ENCODE data around the gene MED23.

The MED23 gene

GRCh38 chr6:131654326-131654725 is 26.3 kb upstream of the MED23 start:
- ChIA-PET POLR2A (no interaction called here), CTCF (interaction anchor here (0.6 to 7.3 kb wide), 3 partner anchors 14 to 163 kb away, joined by 3 to 44 read pairs (median 3); partner anchors contain the start of gene MED23)
- DNase-seq (ENCODE audit: low read depth, low spot score) = no peak
- no peak for TF ChIP-seq CTCF (IDR thresholded peaks at IDR 0.05; ENCODE audit: insufficient read depth, low read length, missing control alignments)
- no peak overlapping the region for H3K4me3 ChIP-seq (ENCODE audit: low read depth, low read length)

GRCh38 chr6:131652472-131652871 is 24.4 kb upstream of the MED23 start:
- ChIA-PET CTCF (interaction anchor here (7.3 kb wide), 1 partner anchor 24 kb away, joined by 44 read pairs; the partner anchor contains the start of gene MED23), POLR2A (no interaction called here)
- no peak overlapping the region for H3K4me3 ChIP-seq (ENCODE audit: low read depth, low read length)
- no peak for TF ChIP-seq CTCF (IDR thresholded peaks at IDR 0.05; ENCODE audit: insufficient read depth, low read length, missing control alignments)
- no peak for DNase-seq (ENCODE audit: low read depth, low spot score)

GRCh38 chr6:131651782-131652181 is 23.7 kb upstream of the MED23 start:
- TF ChIP-seq CTCF (IDR thresholded peaks at IDR 0.05; ENCODE audit: insufficient read depth, low read length, missing control alignments) = no peak
- ChIA-PET POLR2A (no interaction called here), CTCF (interaction anchor here (7.3 kb wide), 1 partner anchor 23 kb away, joined by 44 read pairs; the partner anchor contains the start of gene MED23)
- H3K4me3 ChIP-seq (ENCODE audit: low read depth, low read length) = no peak overlapping the region
- no peak for DNase-seq (ENCODE audit: low read depth, low spot score)

DNA sequence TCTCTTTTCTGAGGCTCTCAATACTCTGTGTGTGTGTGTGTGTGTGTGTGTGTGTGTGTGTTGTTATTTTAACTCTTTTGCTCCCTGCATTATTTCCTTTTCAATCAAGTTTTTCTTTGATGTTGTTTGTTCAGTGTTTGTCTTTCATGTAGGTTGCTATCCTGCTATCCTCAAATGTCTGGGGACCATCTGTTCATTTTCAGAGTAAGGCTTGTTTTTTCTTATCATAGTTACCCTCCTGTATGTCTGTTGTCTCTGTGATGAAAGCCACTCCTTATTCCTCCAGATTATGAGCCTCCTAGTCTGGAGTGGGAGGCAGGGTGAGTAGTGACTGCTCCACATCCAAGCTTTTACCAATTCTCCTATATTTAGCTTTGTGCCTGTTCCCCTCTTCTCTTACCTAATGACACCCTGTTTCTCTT is 18.2 kb upstream of the MED23 start:
- TF ChIP-seq CTCF (IDR thresholded peaks at IDR 0.05; ENCODE audit: insufficient read depth, low read length, missing control alignments) = no peak
- no peak overlapping the region for H3K4me3 ChIP-seq (ENCODE audit: low read depth, low read length)
- DNase-seq (ENCODE audit: low read depth, low spot score) = no peak
- POLR2A ChIA-PET = no interaction called here
- CTCF ChIA-PET = interaction anchor here (4.7 kb wide), 1 partner anchor 18 kb away, joined by 35 read pairs; the partner anchor contains the start of gene MED23

DNA sequence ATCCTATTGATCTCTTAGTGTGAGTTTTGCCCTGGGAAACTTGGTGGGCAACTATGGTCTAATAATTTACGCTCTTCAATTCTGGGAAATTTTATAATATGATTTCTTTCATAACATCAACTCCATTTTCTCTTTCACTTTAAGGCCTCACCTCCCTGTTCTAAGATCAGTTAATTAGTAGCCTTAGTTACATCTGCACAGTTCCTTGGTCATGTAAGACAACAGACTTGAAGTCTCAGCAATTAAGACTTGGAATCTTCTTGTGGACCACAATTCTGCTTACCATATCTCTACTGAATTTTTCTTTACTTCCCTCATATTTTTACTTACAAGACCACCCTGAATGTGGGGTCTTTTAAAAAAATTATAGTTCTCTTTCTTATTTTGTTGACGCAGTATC is 17.8 kb upstream of the MED23 start:
- TF ChIP-seq CTCF (IDR thresholded peaks at IDR 0.05; ENCODE audit: insufficient read depth, low read length, missing control alignments) = no peak
- DNase-seq (ENCODE audit: low read depth, low spot score) = no peak
- ChIA-PET CTCF (interaction anchor here (2.0 to 4.7 kb wide), 2 partner anchors 18 kb away, joined by 14 to 35 read pairs; partner anchors contain the start of gene MED23), POLR2A (no interaction called here)
- no peak overlapping the region for H3K4me3 ChIP-seq (ENCODE audit: low read depth, low read length)

DNA sequence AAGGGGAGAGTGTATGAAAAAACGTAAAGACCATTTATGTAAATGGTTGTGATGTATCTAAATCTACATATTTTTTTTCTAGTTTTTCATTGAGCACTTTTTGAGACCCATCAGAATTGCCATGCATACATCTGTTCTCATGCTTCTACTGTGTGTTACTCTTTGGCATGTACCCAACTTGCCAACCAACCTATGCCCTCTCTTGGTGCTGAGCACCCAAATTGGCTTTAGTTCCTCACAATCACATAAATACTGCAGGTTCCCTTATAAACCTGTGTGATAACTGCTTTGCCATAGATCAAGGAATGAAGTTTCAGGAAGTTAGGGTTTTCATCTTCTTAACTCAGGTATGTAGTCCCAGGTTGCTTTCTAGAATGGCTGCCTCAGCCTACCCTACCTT is 16.9 kb upstream of the MED23 start:
- CTCF ChIA-PET = interaction anchor here (2.0 kb wide), 1 partner anchor 17 kb away, joined by 14 read pairs; the partner anchor contains the start of gene MED23
- no peak for TF ChIP-seq CTCF (IDR thresholded peaks at IDR 0.05; ENCODE audit: insufficient read depth, low read length, missing control alignments)
- H3K4me3 ChIP-seq (ENCODE audit: low read depth, low read length) = no peak overlapping the region
- no peak for DNase-seq (ENCODE audit: low read depth, low spot score)
- POLR2A ChIA-PET = no interaction called here

All from AG04449 (cell line).